GM18498 (cell line): ENCODE results near the gene MALT1.
"Not testable (repeated sequence)": the region's sequence is repeated elsewhere in the genome, so short reads cannot be mapped to it uniquely, and the experiment has no call there.

ENCODE experiments used
- ATAC-seq: cut with Tn5 transposase; IDR thresholded peaks from one replicate; pipeline ENCODE4 v1.9.1; 2021; ENCODE audit warnings: mild to moderate bottlenecking, moderate library complexity; ENCODE audit not compliant: unreplicated experiment

MALT1 gene

GRCh38 chr18:58769321-58769720 lies 98.1 kb downstream of the MALT1 start:
- ATAC-seq: no peak

- no peak for ATAC-seq
Observed at GRCh38 chr18:58770601-58771000, 99.3 kb downstream of the MALT1 start.

GRCh38 chr18:58772161-58772560 lies 100.9 kb downstream of the MALT1 start:
- ATAC-seq: no peak

GRCh38 chr18:58776084-58776483 lies 104.8 kb downstream of the MALT1 start:
- ATAC-seq: no peak

- ATAC-seq: not testable (repeated sequence)
Observed at GRCh38 chr18:58776541-58776940, 105.3 kb downstream of the MALT1 start.

GRCh38 chr18:58777471-58777870 lies 106.2 kb downstream of the MALT1 start:
- ATAC-seq: no peak

- no peak for ATAC-seq
Observed at GRCh38 chr18:58779529-58779928, 108.3 kb downstream of the MALT1 start.

- ATAC-seq: no peak
Observed at GRCh38 chr18:58780045-58780444, 108.8 kb downstream of the MALT1 start.

- ATAC-seq: peak; percentile 81
Observed at GRCh38 chr18:58781627-58782194, 110.4 kb downstream of the MALT1 start.

- no peak for ATAC-seq
Observed at GRCh38 chr18:58784601-58785137, 113.4 kb downstream of the MALT1 start.

- ATAC-seq: no peak
Observed at GRCh38 chr18:58785171-58785805, 114.0 kb downstream of the MALT1 start.

- no peak for ATAC-seq
Observed at GRCh38 chr18:58785870-58786269, 114.6 kb downstream of the MALT1 start.

GRCh38 chr18:58787536-58788149 lies 116.4 kb downstream of the MALT1 start:
- ATAC-seq: no peak

- ATAC-seq: no peak
Observed at GRCh38 chr18:58788470-58788869, 117.2 kb downstream of the MALT1 start.

GRCh38 chr18:58788971-58789875 lies 118.0 kb downstream of the MALT1 start:
- ATAC-seq: no peak

GRCh38 chr18:58789876-58790240 lies 118.6 kb downstream of the MALT1 start:
- ATAC-seq: no peak

GRCh38 chr18:58792086-58792485 lies 120.8 kb downstream of the MALT1 start:
- ATAC-seq: peak; percentile 97

- no peak for ATAC-seq
Observed at GRCh38 chr18:58793361-58793760, 122.1 kb downstream of the MALT1 start.

- ATAC-seq: no peak
Observed at GRCh38 chr18:58796220-58796619, 125.0 kb downstream of the MALT1 start.

GRCh38 chr18:58800582-58800981 lies 129.3 kb downstream of the MALT1 start:
- peak; percentile 97 for ATAC-seq

GRCh38 chr18:58802959-58803358 lies 131.7 kb downstream of the MALT1 start:
- no peak for ATAC-seq
